GM18507 (cell line): ENCODE data around the gene FMNL3.
A peak's percentile ranks its signal among the peaks of the same experiment; 100 is the strongest.

Experiments
- DNase-seq: peaks from one replicate; pipeline ENCODE4 v3.0.0; 2011; ENCODE audit warnings: low read depth; ENCODE audit not compliant: insufficient read length; ENCODE audit errors: extremely low spot score
- FAIRE-seq: peaks from 2 replicates; lab custom pipeline; 2011; peaks lifted over from hg19 to GRCh38; lab: Jason Lieb, UNC

FMNL3 gene

GRCh38 chr12:49684310-49684854, 22.8 kb downstream of the FMNL3 start:
- FAIRE-seq, result no peak
- DNase-seq, result no peak

- no peak for DNase-seq
These were observed 23.5 kb downstream of the FMNL3 start for GRCh38 chr12:49683599-49684309.

GRCh38 chr12:49680075-49680474, 27.1 kb downstream of the FMNL3 start:
- DNase-seq (no peak), FAIRE-seq (no peak)

More at GRCh38 chr12:49683599-49684309, 23.5 kb downstream of the FMNL3 start:
- FAIRE-seq, result no peak

DNA sequence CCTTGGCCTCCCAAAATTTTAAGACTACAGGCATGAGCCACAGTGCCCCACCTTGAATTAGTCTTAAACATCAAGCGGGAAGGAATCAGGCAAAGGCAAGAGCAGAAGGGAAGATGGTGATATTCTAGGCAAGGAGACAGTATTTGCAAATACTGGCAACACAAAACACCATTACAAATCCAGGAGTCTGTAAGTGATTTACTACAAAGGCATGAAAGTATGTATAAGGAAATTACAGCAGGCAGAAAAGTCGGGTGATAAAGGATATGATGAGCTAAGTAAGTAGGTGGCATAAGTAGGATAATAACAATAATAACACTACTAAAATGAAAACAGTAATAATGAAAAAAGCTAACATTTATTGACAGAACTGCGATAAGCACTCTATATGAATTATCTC, 28.5 kb downstream of the FMNL3 start:
- no peak for DNase-seq
- no peak for FAIRE-seq

DNA sequence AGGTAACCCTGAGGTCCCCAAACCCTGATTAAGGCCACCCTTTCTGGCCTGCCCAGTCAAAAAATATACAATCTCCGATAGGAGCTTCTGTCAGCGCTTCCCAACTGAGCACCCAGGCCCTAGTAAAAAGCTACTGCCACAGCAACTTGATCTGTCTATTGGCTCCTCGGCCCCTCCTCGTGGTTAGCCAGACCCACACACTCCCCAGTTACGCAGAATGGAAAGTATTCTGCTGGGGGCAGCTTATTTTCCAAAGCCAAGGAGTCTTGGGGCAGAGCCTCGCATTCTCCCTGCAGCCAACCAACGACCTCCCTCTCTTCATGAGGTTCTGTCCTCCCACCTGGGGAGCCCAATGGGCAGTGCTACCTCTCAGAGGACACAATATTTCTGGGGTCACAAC, 32.1 kb downstream of the FMNL3 start:
- DNase-seq (no peak), FAIRE-seq (no peak)

DNA sequence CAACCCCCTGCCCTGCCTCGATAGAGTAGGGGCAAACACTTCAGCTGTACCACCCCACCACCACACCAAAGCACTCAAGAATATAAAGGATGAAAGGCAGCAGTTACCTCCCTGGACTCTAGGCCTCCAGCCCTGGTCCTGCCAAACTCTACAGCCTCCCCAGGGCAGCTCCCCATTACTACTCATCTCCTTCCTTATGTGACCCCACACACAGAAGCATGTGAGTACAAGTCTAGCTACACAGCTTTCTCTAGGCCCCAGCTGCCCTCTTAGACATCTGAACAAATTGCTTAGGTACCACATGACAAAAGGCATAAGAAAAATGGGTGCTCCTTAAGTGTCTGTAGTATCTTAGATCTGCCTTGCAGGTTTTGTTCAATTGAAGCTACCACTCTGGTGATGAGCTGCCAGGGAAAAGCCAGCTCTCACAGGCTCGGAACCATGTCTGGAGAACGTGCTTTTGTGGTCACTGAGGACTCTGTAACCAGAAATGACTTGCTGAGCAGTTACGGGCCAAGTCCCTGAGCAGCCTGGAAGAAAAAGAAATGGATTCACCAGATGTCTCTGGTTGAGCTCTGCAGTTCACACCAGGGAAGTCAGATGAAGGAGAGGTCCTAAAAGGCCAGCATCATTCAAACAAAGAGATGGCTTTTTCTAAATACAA, 32.8 kb downstream of the FMNL3 start:
- DNase-seq (no peak), FAIRE-seq (no peak)

DNA sequence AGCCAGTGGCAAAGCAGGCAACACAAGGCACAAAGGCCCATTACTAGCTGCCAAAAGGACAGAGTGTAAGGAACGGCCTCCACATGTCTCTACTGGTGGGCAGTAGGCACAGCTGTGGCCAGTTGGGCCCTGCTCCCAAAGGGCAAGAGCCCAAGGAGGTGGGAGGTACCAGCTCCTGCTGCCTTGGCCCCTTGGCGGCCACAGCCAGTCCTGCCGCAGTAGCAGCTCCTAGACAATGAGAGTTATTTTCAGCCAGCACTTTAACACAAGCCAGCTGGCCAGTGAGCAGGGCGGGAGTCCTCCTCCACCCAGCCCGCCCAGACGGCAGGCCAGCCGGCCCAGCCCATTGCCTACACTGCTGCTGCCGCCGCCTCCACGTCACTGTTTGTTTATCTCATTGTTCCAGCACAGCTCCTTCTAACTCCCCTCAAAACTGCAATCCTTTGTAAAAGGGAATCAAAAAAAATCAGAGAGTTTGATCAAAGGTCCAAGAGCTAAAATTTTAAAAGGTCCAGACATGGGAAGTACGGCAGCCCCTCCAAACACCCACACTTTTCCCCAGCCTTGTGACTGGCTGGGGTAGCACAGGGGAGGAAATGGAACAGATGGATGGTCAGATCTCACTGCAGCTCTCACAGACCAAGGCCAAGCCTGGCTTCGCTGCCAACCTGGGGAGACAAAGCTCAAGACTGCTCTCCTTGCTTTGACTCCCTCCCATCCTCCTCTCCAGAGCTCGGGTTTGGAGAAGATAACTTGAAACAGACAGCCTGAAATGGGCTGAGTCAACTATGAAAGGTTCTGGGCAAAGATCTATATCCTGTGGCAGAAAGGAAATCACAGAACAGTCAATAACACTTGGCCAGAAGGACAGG, 33.5 kb downstream of the FMNL3 start:
- no peak for FAIRE-seq
- DNase-seq, result no peak

DNA sequence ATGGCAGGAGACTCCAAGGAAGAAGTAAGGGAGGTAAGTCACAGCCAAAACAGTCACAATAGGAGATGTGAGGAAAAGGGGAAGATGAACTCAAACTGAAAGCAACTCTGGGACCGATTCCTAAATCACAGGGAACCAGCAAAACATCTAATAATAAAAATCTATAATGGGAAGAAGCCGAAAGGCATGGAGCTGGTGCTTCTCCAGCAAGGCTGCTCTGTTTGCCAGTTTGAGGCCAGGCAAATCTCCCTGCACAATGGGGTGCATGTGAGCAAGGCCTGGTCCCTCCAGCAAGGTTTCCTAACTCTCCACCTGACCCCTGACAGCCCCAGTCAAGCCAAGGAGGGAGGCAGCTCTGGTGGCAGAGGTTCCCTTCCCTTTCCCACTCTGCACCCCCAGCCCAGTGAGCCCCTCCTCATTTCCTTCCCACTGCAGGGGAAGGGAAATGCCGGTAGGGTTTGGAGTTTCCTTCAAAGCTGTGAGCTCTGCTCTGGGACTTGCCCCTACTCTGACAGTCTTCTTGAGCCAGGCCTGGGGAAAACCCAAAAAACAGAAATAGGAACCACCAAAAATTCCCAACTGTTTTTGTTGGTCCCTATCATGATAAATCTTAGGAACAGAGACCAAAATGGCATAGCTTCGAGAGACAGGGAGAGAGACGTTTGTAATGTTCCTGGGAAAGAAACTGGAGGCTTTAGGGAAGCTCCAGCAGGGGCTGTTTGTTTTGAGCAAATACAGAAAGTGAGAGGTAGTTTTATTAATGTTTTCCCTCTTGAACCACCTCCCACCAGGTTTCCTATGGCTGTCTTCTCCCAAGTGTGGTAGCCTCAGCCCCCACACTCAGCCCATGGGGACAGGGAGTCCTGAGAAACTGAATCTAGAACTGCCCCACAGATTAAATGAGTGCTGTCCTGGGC, 34.6 kb downstream of the FMNL3 start:
- DNase-seq (no peak), FAIRE-seq (peak; percentile 39)

GRCh38 chr12:49671031-49671765, 36.0 kb downstream of the FMNL3 start:
- DNase-seq, result no peak
- peak; percentile 54 for FAIRE-seq

DNA sequence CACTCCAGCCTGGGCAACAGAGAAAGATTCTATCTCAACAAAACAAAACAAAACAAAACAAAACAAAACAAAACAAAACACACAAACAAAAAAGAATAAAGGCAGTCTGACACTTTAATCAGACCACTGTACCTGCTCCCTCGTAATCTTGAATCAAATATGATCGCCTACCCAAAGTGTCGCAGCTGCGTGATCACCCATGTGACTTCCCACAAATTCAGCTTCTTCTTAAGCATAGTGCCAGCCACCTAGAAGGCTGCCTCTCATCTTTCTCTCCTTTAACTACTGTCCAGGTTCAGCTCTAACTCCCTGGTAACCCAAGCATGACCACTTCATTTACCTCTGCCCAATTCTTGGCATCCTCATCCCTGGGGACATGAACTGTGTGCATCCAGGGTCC, 37.4 kb downstream of the FMNL3 start:
- no peak for DNase-seq
- FAIRE-seq, result no peak

GRCh38 chr12:49667325-49668090, 39.7 kb downstream of the FMNL3 start:
- FAIRE-seq (no peak), DNase-seq (no peak)

GRCh38 chr12:49666176-49666575, 41.0 kb downstream of the FMNL3 start:
- no peak for FAIRE-seq
- DNase-seq, result no peak

- no peak for FAIRE-seq
These were observed 41.8 kb downstream of the FMNL3 start for GRCh38 chr12:49665384-49665783.

DNA sequence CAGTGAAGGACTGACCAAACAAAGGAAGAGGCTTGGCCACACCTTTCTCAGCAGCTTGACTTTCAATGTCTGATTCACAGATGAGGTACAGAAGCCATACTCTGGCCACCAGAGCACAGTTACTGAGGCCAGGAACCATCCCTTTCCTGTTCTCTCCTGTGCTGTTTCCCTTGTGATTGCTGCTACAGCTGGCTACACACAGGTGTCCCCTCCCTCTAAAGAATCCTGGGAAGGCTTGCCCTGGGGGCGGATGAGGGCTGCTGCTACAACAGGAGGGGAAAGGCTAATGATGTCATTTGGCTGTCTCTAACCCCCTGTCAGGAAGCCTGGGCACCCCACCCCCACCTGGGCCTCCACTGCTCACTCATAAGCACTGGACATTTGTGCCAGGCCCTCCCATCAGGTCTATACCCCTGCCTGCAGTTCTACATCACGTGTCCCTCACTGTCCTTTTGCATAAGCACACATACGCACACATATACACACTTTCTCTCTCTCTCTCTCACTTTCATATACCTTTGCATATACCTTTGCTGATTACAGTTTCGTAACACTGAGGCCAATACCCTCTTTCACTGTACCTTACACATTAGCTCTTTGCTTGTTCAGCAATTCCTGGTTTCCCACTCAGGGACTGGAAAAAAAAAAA, 42.5 kb downstream of the FMNL3 start:
- FAIRE-seq (peak; percentile 81), DNase-seq (no peak)

More at GRCh38 chr12:49665384-49665783, 41.8 kb downstream of the FMNL3 start:
- DNase-seq, result no peak

GRCh38 chr12:49664167-49664566, 43.0 kb downstream of the FMNL3 start:
- no peak for DNase-seq
- FAIRE-seq, result no peak

- FAIRE-seq, result peak; percentile 97
- DNase-seq, result peak; percentile 73
These were observed 44.0 kb downstream of the FMNL3 start for GRCh38 chr12:49662998-49663843.
